ENCODE results near the gene CLCNKB.

The CLCNKB gene

GRCh38 chr1:16005597-16005996 lies 38.0 kb upstream of the CLCNKB start:
- POLR2A ChIA-PET = no interaction called here
- TF ChIP-seq CTCF (IDR thresholded peaks at IDR 0.05; ENCODE audit: control extremely low read depth, extremely low read depth, low read depth, missing control alignments) = no peak
- CTCF ChIA-PET = interaction anchor here (0.9 to 2.3 kb wide), 5 partner anchors 8 to 202 kb away, joined by 3 to 8 read pairs (median 4); no protein-coding TSS in a partner anchor
- DNase-seq (ENCODE audit: extremely low spot score) = no peak

DNA sequence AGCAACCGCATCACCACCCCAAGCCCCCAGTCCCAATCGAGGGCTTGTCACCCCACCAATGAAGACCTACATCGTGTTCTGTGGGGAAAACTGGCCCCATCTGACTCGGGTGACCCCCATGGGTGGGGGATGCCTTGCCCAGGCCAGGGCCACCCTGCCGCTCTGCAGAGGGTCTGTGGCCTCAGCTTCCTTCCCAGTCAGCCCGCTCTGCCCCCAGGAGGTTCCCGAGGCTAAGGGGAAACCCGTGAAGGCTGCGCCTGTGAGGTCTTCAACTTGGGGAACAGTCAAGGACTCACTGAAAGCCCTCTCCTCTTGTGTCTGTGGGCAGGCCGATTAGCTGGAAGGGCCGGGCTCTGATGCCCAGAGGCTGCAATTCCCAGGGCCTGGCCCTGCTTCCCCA lies 37.6 kb upstream of the CLCNKB start:
- CTCF ChIA-PET = interaction anchor here (0.9 to 2.3 kb wide), 5 partner anchors 8 to 203 kb away, joined by 3 to 8 read pairs (median 4); no protein-coding TSS in a partner anchor
- DNase-seq (ENCODE audit: extremely low spot score) = no peak
- POLR2A ChIA-PET = no interaction called here
- TF ChIP-seq CTCF (IDR thresholded peaks at IDR 0.05; ENCODE audit: control extremely low read depth, extremely low read depth, low read depth, missing control alignments) = no peak

- peak; percentile 21 for TF ChIP-seq CTCF (IDR thresholded peaks at IDR 0.05; ENCODE audit: control extremely low read depth, extremely low read depth, low read depth, missing control alignments)
- ChIA-PET CTCF (interaction anchor here (0.9 to 5.8 kb wide), 21 partner anchors 9 to 215 kb away, joined by 3 to 40 read pairs (median 4); partner anchors contain the start of gene CLCNKA), POLR2A (interaction anchor here (0.7 kb wide), 1 partner anchor 8 kb away, joined by 3 read pairs; no protein-coding TSS in a partner anchor)
- peak; percentile 61 for DNase-seq (ENCODE audit: extremely low spot score)
Measured at GRCh38 chr1:16006552-16007485, 36.8 kb upstream of the CLCNKB start.

GRCh38 chr1:16007671-16008341 lies 35.8 kb upstream of the CLCNKB start:
- no peak for DNase-seq (ENCODE audit: extremely low spot score)
- TF ChIP-seq CTCF (IDR thresholded peaks at IDR 0.05; ENCODE audit: control extremely low read depth, extremely low read depth, low read depth, missing control alignments) = no peak
- POLR2A ChIA-PET = interaction anchor here (0.7 kb wide), 1 partner anchor 7 kb away, joined by 3 read pairs; no protein-coding TSS in a partner anchor
- CTCF ChIA-PET = interaction anchor here (0.9 to 5.8 kb wide), 22 partner anchors 9 to 216 kb away, joined by 3 to 40 read pairs (median 4); partner anchors contain the start of gene CLCNKA

DNA sequence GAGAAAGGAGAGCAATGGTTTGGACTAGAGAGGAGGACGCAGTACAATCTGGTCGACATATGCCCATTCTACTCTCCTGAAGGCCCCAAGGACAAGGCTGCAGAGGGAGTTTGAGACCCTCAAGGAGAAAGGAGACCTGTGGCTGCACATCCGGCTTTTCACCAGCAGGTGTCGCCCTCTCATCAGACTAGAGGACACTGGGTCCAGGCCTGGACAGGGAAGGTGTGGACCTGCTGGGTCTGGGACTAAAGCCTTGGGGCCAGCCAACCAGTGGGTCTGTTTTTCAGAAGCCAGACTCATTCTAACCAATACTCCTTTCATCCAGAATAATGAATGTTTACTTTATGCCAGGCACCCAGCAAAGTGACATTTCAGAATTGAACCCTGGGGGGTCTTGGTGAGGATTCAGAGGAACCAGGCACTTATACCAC lies 34.5 kb upstream of the CLCNKB start:
- peak; percentile 71 for DNase-seq (ENCODE audit: extremely low spot score)

More for the DNA sequence above, 34.5 kb upstream of the CLCNKB start:
- peak; percentile 94 for TF ChIP-seq CTCF (IDR thresholded peaks at IDR 0.05; ENCODE audit: control extremely low read depth, extremely low read depth, low read depth, missing control alignments)
- ChIA-PET CTCF (interaction anchor here (0.6 to 5.8 kb wide), 22 partner anchors 9 to 217 kb away, joined by 3 to 40 read pairs (median 6); partner anchors contain the start of genes CLCNKB, HSPB7 and ZBTB17), POLR2A (no interaction called here)
